Measurements from ENCODE around the gene TPMT.

GRCh38 chr6:18117136-18117535, 37.7 kb downstream of the TPMT start:
- TF ChIP-seq POLR2A (IDR thresholded peaks at IDR 0.05) (no peak), CTCF (IDR thresholded peaks at IDR 0.05) (no peak)
